Keratinocyte (primary cell): ENCODE results near the gene FAM20C. TPM values are rescaled to one million over a fixed set of nuclear protein-coding genes. Genes with fewer than 3 reads are reported as not detected.

Experiments
- DNase-seq: peaks from one replicate; pipeline ENCODE4 v3.0.0-alpha.2; 2011; ENCODE audit warnings: low read depth, missing footprints, low spot score
- FAIRE-seq: peaks from 2 replicates; lab custom pipeline; 2011; peaks lifted over from hg19 to GRCh38; lab: Jason Lieb, UNC
- H2AFZ ChIP-seq: 2 replicates; pipeline ENCODE4 v1.6.0; 2012; ENCODE audit warnings: low read length, control low read depth, inconsistent platforms; ENCODE audit not compliant: control insufficient read depth
- H3K27ac ChIP-seq: 2 replicates; pipeline ENCODE4 v1.5.1; 2011; ENCODE audit warnings: low read length; ENCODE audit not compliant: control insufficient read depth, insufficient read depth
- H3K27me3 ChIP-seq: 3 replicates; pipeline ENCODE4 v1.6.0; 2011; ENCODE audit warnings: low read length; ENCODE audit not compliant: control insufficient read depth, insufficient read depth; ENCODE audit errors: extremely low read depth
- H3K36me3 ChIP-seq, 2 experiments: 2 replicates in 1 of 2; 3 replicates in 1 of 2; pipeline ENCODE4 v1.5.1; 2011; ENCODE audit warnings: low read length in 2 of 2, mild to moderate bottlenecking in 1 of 2; ENCODE audit not compliant: control insufficient read depth in 2 of 2, insufficient read depth in 2 of 2; ENCODE audit errors: extremely low read depth in 1 of 2
- H3K4me1 ChIP-seq: 3 replicates; pipeline ENCODE4 v1.5.1; 2011; ENCODE audit warnings: low read length; ENCODE audit not compliant: control insufficient read depth, insufficient read depth; ENCODE audit errors: extremely low read depth
- H3K4me2 ChIP-seq: 3 replicates; pipeline ENCODE4 v1.6.0; 2011; ENCODE audit warnings: low read depth, low read length; ENCODE audit not compliant: control insufficient read depth, insufficient read depth; ENCODE audit errors: extremely low read depth
- H3K4me3 ChIP-seq, 3 experiments: fragments of 200-600 bp in 1 of 3; sonication (generic) in 1 of 3; 2 replicates in 2 of 3; 3 replicates in 1 of 3; pipeline ENCODE4 v1.5.1; 2011 to 2016; ENCODE audit warnings: low read length in 3 of 3, mild to moderate bottlenecking in 3 of 3, control low read depth in 2 of 3, inconsistent platforms in 1 of 3, low read depth in 1 of 3, mixed read lengths in 1 of 3, mixed run types in 1 of 3, moderate library complexity in 1 of 3; ENCODE audit not compliant: control insufficient read depth in 2 of 3, insufficient read depth in 2 of 3; ENCODE audit errors: extremely low read depth in 1 of 3
- H3K79me2 ChIP-seq: 2 replicates; pipeline ENCODE4 v1.6.0; 2012; ENCODE audit warnings: low read length; ENCODE audit not compliant: control insufficient read depth, insufficient read depth
- H3K9ac ChIP-seq: 3 replicates; pipeline ENCODE4 v1.6.0; 2011; ENCODE audit warnings: low read length; ENCODE audit not compliant: control insufficient read depth, insufficient read depth; ENCODE audit errors: extremely low read depth
- H3K9me1 ChIP-seq: 3 replicates; pipeline ENCODE4 v1.6.0; 2011; ENCODE audit warnings: low read length; ENCODE audit not compliant: control insufficient read depth, insufficient read depth; ENCODE audit errors: extremely low read depth
- H3K9me3 ChIP-seq: 2 replicates; pipeline ENCODE4 v1.5.1; 2012; ENCODE audit warnings: low read depth, low read length; ENCODE audit not compliant: control insufficient read depth
- H4K20me1 ChIP-seq: 3 replicates; pipeline ENCODE4 v1.6.0; 2011; ENCODE audit warnings: low read length; ENCODE audit not compliant: control insufficient read depth, insufficient read depth; ENCODE audit errors: extremely low read depth
- EZH2 ChIP-seq: IDR thresholded peaks from one replicate; pipeline ENCODE4 v1.6.1; 2012; ENCODE audit warnings: inconsistent platforms, mild to moderate bottlenecking, low read length, moderate library complexity
- dilution Hi-C: fragments of 300-500 bp; cut with MboI; formaldehyde crosslinking; loops from one replicate; pipeline ENCODE4 v1.7.0; 2020; ENCODE audit warnings: low sequenced_read_pairs; ENCODE audit not compliant: extremely low pct_ligation_motif_present
- polyA plus RNA-seq, 5 experiments: library from polyadenylated mRNA; depleted of rRNA in 3 of 5; stranded (reverse) in 3 of 5; stranded (forward) in 1 of 5; unstranded in 1 of 5; fragments of >200 nt; gene quantifications; 1 replicate in 1 of 5; 2 replicates in 3 of 5; 3 replicates in 1 of 5; pipeline versions ENCODE4 v1.2.1 to v1.2.3, GENCODE V29; 2011 to 2012; ENCODE audit warnings: missing spikeins in 2 of 5, low read depth in 1 of 5, low replicate concordance in 1 of 5
- TF ChIP-seq, protein P1 (sequence below), 3 experiments: IDR thresholded peaks in 1 of 3; conservative IDR thresholded peaks in 1 of 3; optimal IDR thresholded peaks in 1 of 3; 2 replicates in 2 of 3; 3 replicates in 1 of 3; pipeline versions ENCODE3 to v1.5.1; 2011; ENCODE audit warnings: low read length in 3 of 3, mild to moderate bottlenecking in 3 of 3, moderate library complexity in 2 of 3, control low read depth in 1 of 3, inconsistent platforms in 1 of 3; ENCODE audit not compliant: insufficient read depth in 2 of 3; ENCODE audit errors: extremely low read depth in 1 of 3

Gene FAM20C
- polyA plus RNA-seq, 1 donor (not counting 4 experiments of a cell fraction or from before 2014, with no cell fraction given) = 3.8 TPM

GRCh38 chr7:217781-218180 is 25.4 kb downstream of the FAM20C start:
- DNase-seq (no peak), FAIRE-seq (no peak)
- H3K36me3 ChIP-seq = peaks cover 2 to 4% of the 10 kb centered on the region in 2 experiments
- H3K9me1 ChIP-seq = no peaks in the 10 kb centered on the region
- H3K27me3 ChIP-seq = no peaks in the 10 kb centered on the region
- H3K9ac ChIP-seq = no peak overlapping the region
- H3K27ac ChIP-seq = no peak overlapping the region
- no peaks in the 10 kb centered on the region for H3K79me2 ChIP-seq
- peaks cover 6% of the 10 kb centered on the region for H3K4me1 ChIP-seq
- no peaks in the 10 kb centered on the region for H3K9me3 ChIP-seq
- H2AFZ ChIP-seq = no peak overlapping the region
- H3K4me3 ChIP-seq = no peak overlapping the region
- no peaks in the 10 kb centered on the region for H4K20me1 ChIP-seq
- dilution Hi-C loops = no loop called here
- H3K4me2 ChIP-seq = no peak overlapping the region
- TF ChIP-seq EZH2 = no peak
- TF ChIP-seq, protein P1, sequence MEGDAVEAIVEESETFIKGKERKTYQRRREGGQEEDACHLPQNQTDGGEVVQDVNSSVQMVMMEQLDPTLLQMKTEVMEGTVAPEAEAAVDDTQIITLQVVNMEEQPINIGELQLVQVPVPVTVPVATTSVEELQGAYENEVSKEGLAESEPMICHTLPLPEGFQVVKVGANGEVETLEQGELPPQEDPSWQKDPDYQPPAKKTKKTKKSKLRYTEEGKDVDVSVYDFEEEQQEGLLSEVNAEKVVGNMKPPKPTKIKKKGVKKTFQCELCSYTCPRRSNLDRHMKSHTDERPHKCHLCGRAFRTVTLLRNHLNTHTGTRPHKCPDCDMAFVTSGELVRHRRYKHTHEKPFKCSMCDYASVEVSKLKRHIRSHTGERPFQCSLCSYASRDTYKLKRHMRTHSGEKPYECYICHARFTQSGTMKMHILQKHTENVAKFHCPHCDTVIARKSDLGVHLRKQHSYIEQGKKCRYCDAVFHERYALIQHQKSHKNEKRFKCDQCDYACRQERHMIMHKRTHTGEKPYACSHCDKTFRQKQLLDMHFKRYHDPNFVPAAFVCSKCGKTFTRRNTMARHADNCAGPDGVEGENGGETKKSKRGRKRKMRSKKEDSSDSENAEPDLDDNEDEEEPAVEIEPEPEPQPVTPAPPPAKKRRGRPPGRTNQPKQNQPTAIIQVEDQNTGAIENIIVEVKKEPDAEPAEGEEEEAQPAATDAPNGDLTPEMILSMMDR (optimal IDR thresholded peaks at IDR 0.05 in 1 of 3, IDR thresholded peaks at IDR 0.05 in 1 of 3, conservative IDR thresholded peaks at IDR 0.05 in 1 of 3; ENCODE audit: extremely low read depth in 1 of 3, insufficient read depth in 2 of 3, low read length in 3 of 3) = no peak

DNA sequence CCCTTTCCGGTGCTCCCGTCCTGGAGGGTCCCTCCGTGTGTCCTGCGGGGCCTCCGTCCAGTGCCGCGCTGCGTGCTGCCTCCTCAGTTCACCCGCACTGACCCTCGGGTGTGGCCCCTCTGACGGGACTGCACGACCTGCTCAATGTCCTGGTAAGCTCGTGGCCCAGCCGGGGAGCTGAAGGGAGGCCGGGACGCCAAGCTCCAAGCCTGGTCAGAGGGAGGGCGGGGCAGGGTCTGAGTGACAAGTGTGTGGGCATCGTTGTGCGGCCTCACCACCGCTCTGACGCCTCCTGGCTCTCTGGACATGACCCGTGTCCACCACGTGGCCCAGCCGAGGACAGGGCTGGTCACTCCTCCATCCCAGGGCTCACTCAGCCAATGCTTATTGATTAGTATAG is 25.9 kb downstream of the FAM20C start:
- Histone ChIP-seq H3K27ac (no peak overlapping the region), H3K27me3 (no peaks in the 10 kb centered on the region), H2AFZ (no peak overlapping the region), H4K20me1 (no peaks in the 10 kb centered on the region), H3K4me1 (peaks cover 8% of the 10 kb centered on the region), H3K9ac (no peak overlapping the region), H3K4me3 (no peak overlapping the region), H3K36me3 (peaks cover 0 to 2% of the 10 kb centered on the region in 2 experiments), H3K79me2 (no peaks in the 10 kb centered on the region), H3K4me2 (no peak overlapping the region), H3K9me3 (no peaks in the 10 kb centered on the region), H3K9me1 (no peaks in the 10 kb centered on the region)
- DNase-seq (no peak), FAIRE-seq (no peak)
- dilution Hi-C loops = no loop called here
- no peak for TF ChIP-seq EZH2
- TF ChIP-seq, protein P1 (optimal IDR thresholded peaks at IDR 0.05 in 1 of 3, IDR thresholded peaks at IDR 0.05 in 1 of 3, conservative IDR thresholded peaks at IDR 0.05 in 1 of 3; ENCODE audit: extremely low read depth in 1 of 3, insufficient read depth in 2 of 3, low read length in 3 of 3) = no peak
